Right lobe of liver (tissue), 4 donors: ENCODE data around the gene TXLNB.

Source experiments
- CTCF ChIP-seq, 4 donors: fragments of 200-600 bp in 3 of 4; fragments of 450-650 bp in 1 of 4; IDR thresholded peaks; one replicate each; pipeline versions ENCODE4 v1.5.1 to v1.8.0; 2016 to 2022; ENCODE audit warnings: antibody characterized with exemption in 4 of 4, mild to moderate bottlenecking in 2 of 4
- POLR2A ChIP-seq: fragments of 450-650 bp; IDR thresholded peaks from one replicate; pipeline ENCODE4 v1.6.1; 2017; ENCODE audit warnings: antibody characterized with exemption, mild to moderate bottlenecking
- donor health status: DM: no; HTN: no; CAD: no.
- donor health status: DM: no; HTN: no; CAD: no.
- donor health status: DM: no; HTN: yes; CAD: no.

- no peak for TF ChIP-seq CTCF (IDR thresholded peaks at IDR 0.05)
- TF ChIP-seq POLR2A: no peak
Measured at GRCh38 chr6:139297921-139298320, 6.1 kb upstream of the TXLNB start.
